NT2/D1 (cell line): ENCODE data around the gene PLPPR3.

Experiments used
- YY1 ChIP-seq: IDR thresholded peaks from 2 replicates; pipeline ENCODE4 v1.6.1; 2011; ENCODE audit not compliant: insufficient read length, insufficient read depth
- ZNF274 ChIP-seq: IDR thresholded peaks from 2 replicates; pipeline ENCODE4 v1.6.1; 2011; ENCODE audit warnings: mild to moderate bottlenecking, low read depth, low read length

- TF ChIP-seq YY1 (no peak), ZNF274 (no peak)
Observed at GRCh38 chr19:861756-862580, 40.2 kb upstream of the PLPPR3 start.
